Amniotic stem cell (primary cell): ENCODE results near the gene LDLRAD3.
A peak's percentile ranks its signal among the peaks of the same experiment; 100 is the strongest.

Experiments
- DNase-seq: peaks from one replicate; lab custom pipeline; 2025; lab: John Stamatoyannopoulos, UW

Gene LDLRAD3

GRCh38 chr11:36240173-36240572 is 296.3 kb downstream of the LDLRAD3 start:
- no peak for DNase-seq

GRCh38 chr11:36240801-36241200 is 296.9 kb downstream of the LDLRAD3 start:
- no peak for DNase-seq

- DNase-seq = no peak
Measured at GRCh38 chr11:36241497-36241896, 297.6 kb downstream of the LDLRAD3 start.

- no peak for DNase-seq
Measured at GRCh38 chr11:36243641-36244040, 299.8 kb downstream of the LDLRAD3 start.

GRCh38 chr11:36247493-36247892 is 303.6 kb downstream of the LDLRAD3 start:
- DNase-seq = no peak

GRCh38 chr11:36248436-36248835 is 304.6 kb downstream of the LDLRAD3 start:
- DNase-seq = no peak

GRCh38 chr11:36249246-36249645 is 305.4 kb downstream of the LDLRAD3 start:
- DNase-seq = peak; percentile 74

GRCh38 chr11:36251823-36252222 is 308.0 kb downstream of the LDLRAD3 start:
- DNase-seq = no peak

- DNase-seq = no peak
Measured at GRCh38 chr11:36253238-36253637, 309.4 kb downstream of the LDLRAD3 start.

GRCh38 chr11:36254713-36255112 is 310.9 kb downstream of the LDLRAD3 start:
- peak; percentile 2 for DNase-seq

GRCh38 chr11:36257351-36257750 is 313.5 kb downstream of the LDLRAD3 start:
- no peak for DNase-seq

- peak; percentile 29 for DNase-seq
Measured at GRCh38 chr11:36258730-36259360, 315.0 kb downstream of the LDLRAD3 start.

- no peak for DNase-seq
Measured at GRCh38 chr11:36261094-36261493, 317.2 kb downstream of the LDLRAD3 start.

- no peak for DNase-seq
Measured at GRCh38 chr11:36264011-36264972, 320.4 kb downstream of the LDLRAD3 start.

GRCh38 chr11:36264973-36265344 is 321.1 kb downstream of the LDLRAD3 start:
- DNase-seq = no peak

- DNase-seq = no peak
Measured at GRCh38 chr11:36265793-36266628, 322.1 kb downstream of the LDLRAD3 start.

GRCh38 chr11:36266767-36267166 is 322.9 kb downstream of the LDLRAD3 start:
- DNase-seq = no peak

- DNase-seq = no peak
Measured at GRCh38 chr11:36268337-36268985, 324.6 kb downstream of the LDLRAD3 start.

GRCh38 chr11:36270701-36271100 is 326.8 kb downstream of the LDLRAD3 start:
- DNase-seq = no peak

GRCh38 chr11:36271794-36272407 is 328.0 kb downstream of the LDLRAD3 start:
- DNase-seq = no peak

- no peak for DNase-seq
Measured at GRCh38 chr11:36273110-36273509, 329.2 kb downstream of the LDLRAD3 start.
